HepG2 (cell line): ENCODE measurements around the gene SETD1B. TPM values are rescaled to one million over a fixed set of nuclear protein-coding genes. Genes with fewer than 3 reads are reported as not detected.

ENCODE experiments used
- BRD4 ChIP-seq: sonication (generic); formaldehyde crosslinking; IDR thresholded peaks from 2 replicates; pipeline ENCODE4 v1.4.0; 2020; ENCODE audit warnings: missing genetic modification reagents
- CEBPB ChIP-seq: IDR thresholded peaks from 2 replicates; pipeline ENCODE4 v1.6.1; 2011; ENCODE audit warnings: low read depth, low read length, improper control_type of control experiment, borderline replicate concordance
- ERF ChIP-seq: IDR thresholded peaks from 2 replicates; pipeline ENCODE4 v1.6.1; 2018; ENCODE audit warnings: missing biosample characterization, missing genetic modification reagents
- GTF3A ChIP-seq: sonication (generic); formaldehyde crosslinking; conservative IDR thresholded peaks from 2 replicates; pipeline ENCODE4 v1.4.0; 2020; ENCODE audit warnings: mild to moderate bottlenecking, missing genetic modification reagents
- HINFP ChIP-seq: sonication (generic); formaldehyde crosslinking; IDR thresholded peaks from 2 replicates; pipeline ENCODE4 v1.4.0; 2020; ENCODE audit warnings: low read depth, mild to moderate bottlenecking, missing genetic modification reagents
- HNF1A ChIP-seq, 2 experiments: sonication (generic) in 1 of 2; formaldehyde crosslinking in 1 of 2; IDR thresholded peaks; 2 replicates each; pipeline versions ENCODE4 v1.4.0 to v1.6.1; 2016 to 2020; ENCODE audit warnings: borderline replicate concordance in 1 of 2, low read depth in 1 of 2, mild to moderate bottlenecking in 1 of 2, missing genetic modification reagents in 1 of 2
- HNRNPK ChIP-seq: fragments of 200-400 bp; formaldehyde crosslinking; IDR thresholded peaks from 2 replicates; pipeline ENCODE4 v1.6.1; 2018; ENCODE audit warnings: low read length, low read depth, moderate library complexity, mild to moderate bottlenecking; ENCODE audit not compliant: poor library complexity, severe bottlenecking
- IKZF4 ChIP-seq: sonication (generic); formaldehyde crosslinking; IDR thresholded peaks from 2 replicates; pipeline ENCODE4 v1.5.1; 2020; ENCODE audit warnings: borderline replicate concordance, mild to moderate bottlenecking, low read depth, missing genetic modification reagents; ENCODE audit errors: not compliant biosample characterization
- MXD4 ChIP-seq: IDR thresholded peaks from 2 replicates; pipeline ENCODE4 v1.6.1; 2016; ENCODE audit warnings: mild to moderate bottlenecking, missing biosample characterization, missing genetic modification reagents
- NAIF1 ChIP-seq: sonication (generic); formaldehyde crosslinking; IDR thresholded peaks from 2 replicates; pipeline ENCODE4 v1.5.0; 2020; ENCODE audit warnings: mild to moderate bottlenecking, missing genetic modification reagents, borderline replicate concordance
- PCBP1 ChIP-seq: fragments of 200-400 bp; formaldehyde crosslinking; IDR thresholded peaks from 2 replicates; pipeline ENCODE4 v1.6.1; 2017; ENCODE audit warnings: mild to moderate bottlenecking, low read depth, low read length, borderline replicate concordance
- RNF219 ChIP-seq: sonication (generic); formaldehyde crosslinking; IDR thresholded peaks from 2 replicates; pipeline ENCODE4 v1.5.0; 2020; ENCODE audit warnings: mild to moderate bottlenecking, missing genetic modification reagents
- THAP7 ChIP-seq: sonication (generic); formaldehyde crosslinking; IDR thresholded peaks from 2 replicates; pipeline ENCODE4 v1.8.1; 2023; ENCODE audit warnings: mild to moderate bottlenecking, missing genetic modification reagents
- ZNF253 ChIP-seq: sonication (generic); formaldehyde crosslinking; IDR thresholded peaks from 2 replicates; pipeline ENCODE4 v1.8.0; 2022; ENCODE audit warnings: mild to moderate bottlenecking, missing genetic modification reagents, borderline replicate concordance
- ZNF383 ChIP-seq: sonication (generic); formaldehyde crosslinking; IDR thresholded peaks from 2 replicates; pipeline ENCODE4 v1.4.0; 2020; ENCODE audit warnings: missing genetic modification reagents, mild to moderate bottlenecking, borderline replicate concordance
- ZNF557 ChIP-seq: sonication (generic); formaldehyde crosslinking; IDR thresholded peaks from 2 replicates; pipeline ENCODE4 v1.4.0; 2020; ENCODE audit warnings: missing genetic modification reagents
- ZNF567 ChIP-seq: sonication (generic); formaldehyde crosslinking; IDR thresholded peaks from 2 replicates; pipeline ENCODE4 v1.8.1; 2023; ENCODE audit warnings: mild to moderate bottlenecking, missing genetic modification reagents, borderline replicate concordance
- ZNF614 ChIP-seq: IDR thresholded peaks from 2 replicates; pipeline ENCODE4 v1.6.1; 2018; ENCODE audit warnings: missing biosample characterization, missing genetic modification reagents, inconsistent platforms, borderline replicate concordance
- polyA plus RNA-seq, 8 experiments: library from polyadenylated mRNA; depleted of rRNA in 3 of 8; stranded (reverse) in 7 of 8; unstranded in 1 of 8; fragments of >200 nt; fragmentation: Illumina TruSeq in 4 of 8; extraction: Trizol in 4 of 8; gene quantifications; 2 replicates each; pipeline versions ENCODE4 v1.2.1 to v1.2.3, GENCODE V29; 2011 to 2016; ENCODE audit warnings: low read depth in 4 of 8, missing spikeins in 1 of 8, mixed read lengths in 1 of 8; ENCODE audit not compliant: insufficient read depth in 1 of 8
- total RNA-seq, 5 experiments: library from RNA; depleted of rRNA; stranded (reverse); fragments of >200 nt; fragmentation: Illumina TruSeq; extraction: Trizol; gene quantifications; 2 replicates each; pipeline ENCODE4 v1.2.3, GENCODE V29; 2016; ENCODE audit warnings: low read depth in 1 of 5

Gene SETD1B
- total and polyA plus RNA-seq, 2 of the 13 experiments (the other 11 are each of a cell fraction or from before 2014, with no cell fraction given) = 1.1 to 1.4 TPM

- TF ChIP-seq HINFP (no peak), ZNF253 (0 out of 2 replicates have a peak, but pooled peaks have one; percentile 72), ZNF557 (CRISPR knock-in tag) (no peak), THAP7 (no peak), NAIF1 (CRISPR knock-in tag) (no peak), ERF (CRISPR knock-in tag) (no peak), ZNF567 (CRISPR knock-in tag) (no peak; the same call in 1 of the 2 replicates), HNRNPK (no peak), HNF1A (IDR thresholded peaks at IDR 0.05; ENCODE audit: low read depth) (no peak), HNF1A (CRISPR knock-in tag; IDR thresholded peaks at IDR 0.05; ENCODE audit: borderline replicate concordance) (no peak; the same call in 1 of the 2 replicates), MXD4 (CRISPR knock-in tag) (no peak), ZNF614 (CRISPR knock-in tag) (no peak), GTF3A (CRISPR knock-in tag) (no peak), PCBP1 (no peak), ZNF383 (no peak), CEBPB (no peak), BRD4 (CRISPR knock-in tag) (no peak), IKZF4 (CRISPR knock-in tag) (peak; percentile 39), RNF219 (CRISPR knock-in tag) (no peak)
These were observed 8.5 kb upstream of the SETD1B start (continued) for GRCh38 chr12:121795034-121795968.
